Measurements from ENCODE around the gene SSNA1.

DNA sequence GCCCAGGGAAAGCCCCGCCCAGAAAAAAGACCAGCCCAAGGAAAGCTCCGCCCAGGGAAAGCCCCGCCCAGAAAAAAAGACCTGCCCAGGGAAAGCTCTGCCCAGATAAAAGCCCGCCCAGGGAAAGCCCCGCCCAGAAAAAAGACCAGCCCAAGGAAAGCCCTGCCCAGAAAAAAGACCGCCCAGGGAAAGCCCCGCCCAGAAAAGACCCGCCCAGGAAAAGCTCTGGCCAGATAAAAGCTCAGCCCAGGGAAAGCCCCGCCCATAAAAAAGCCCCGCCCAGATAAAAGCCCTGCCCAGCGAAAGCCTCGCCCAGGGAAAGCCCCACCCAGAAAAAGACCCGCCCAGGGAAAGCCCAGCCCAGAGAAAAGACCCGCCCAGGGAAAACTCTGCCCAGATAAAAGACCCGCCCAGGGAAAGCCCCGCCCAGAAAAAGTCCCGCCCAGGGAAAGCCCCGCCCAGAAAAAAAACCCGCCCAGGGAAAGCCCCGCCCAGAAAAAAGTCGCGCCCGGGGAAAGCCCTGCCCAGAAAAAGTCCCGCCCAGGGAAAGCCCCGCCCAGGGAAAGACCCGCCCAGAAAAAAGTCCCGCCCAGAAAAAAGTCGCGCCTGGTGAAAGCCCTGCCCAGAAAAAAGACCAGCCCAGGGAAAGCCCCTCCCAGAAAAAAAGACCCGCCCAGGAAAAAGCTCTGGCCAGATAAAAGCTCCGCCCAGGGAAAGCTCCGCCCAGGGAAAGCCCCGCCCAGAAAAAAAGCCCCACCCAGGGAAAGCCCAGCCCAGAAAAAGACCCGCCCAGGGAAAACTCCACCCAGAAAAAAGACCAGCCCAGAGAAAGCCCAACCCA is 37.6 kb upstream of the SSNA1 start:
- TF ChIP-seq, protein P1, sequence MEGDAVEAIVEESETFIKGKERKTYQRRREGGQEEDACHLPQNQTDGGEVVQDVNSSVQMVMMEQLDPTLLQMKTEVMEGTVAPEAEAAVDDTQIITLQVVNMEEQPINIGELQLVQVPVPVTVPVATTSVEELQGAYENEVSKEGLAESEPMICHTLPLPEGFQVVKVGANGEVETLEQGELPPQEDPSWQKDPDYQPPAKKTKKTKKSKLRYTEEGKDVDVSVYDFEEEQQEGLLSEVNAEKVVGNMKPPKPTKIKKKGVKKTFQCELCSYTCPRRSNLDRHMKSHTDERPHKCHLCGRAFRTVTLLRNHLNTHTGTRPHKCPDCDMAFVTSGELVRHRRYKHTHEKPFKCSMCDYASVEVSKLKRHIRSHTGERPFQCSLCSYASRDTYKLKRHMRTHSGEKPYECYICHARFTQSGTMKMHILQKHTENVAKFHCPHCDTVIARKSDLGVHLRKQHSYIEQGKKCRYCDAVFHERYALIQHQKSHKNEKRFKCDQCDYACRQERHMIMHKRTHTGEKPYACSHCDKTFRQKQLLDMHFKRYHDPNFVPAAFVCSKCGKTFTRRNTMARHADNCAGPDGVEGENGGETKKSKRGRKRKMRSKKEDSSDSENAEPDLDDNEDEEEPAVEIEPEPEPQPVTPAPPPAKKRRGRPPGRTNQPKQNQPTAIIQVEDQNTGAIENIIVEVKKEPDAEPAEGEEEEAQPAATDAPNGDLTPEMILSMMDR (conservative IDR thresholded peaks at IDR 0.05 in 1 of 2, IDR thresholded peaks at IDR 0.05 in 1 of 2; ENCODE audit: low read depth in 1 of 2, low read length in 2 of 2), result no peak
- TF ChIP-seq EZH2 (IDR thresholded peaks at IDR 0.05; ENCODE audit: low read length, missing control alignments), result no peak

All from fibroblast of lung (primary cell).